ENCODE data around the gene PLIN1. TPM values are rescaled to one million over a fixed set of nuclear protein-coding genes. Genes with fewer than 3 reads are reported as not detected.
"Not testable (repeated sequence)": the region's sequence is repeated elsewhere in the genome, so short reads cannot be mapped to it uniquely, and the experiment has no call there.

The PLIN1 gene
- total and polyA plus RNA-seq, 2 experiments from 2014 or later = 0.21 to 0.90 TPM

- H3K36me3 ChIP-seq (ENCODE audit: insufficient read depth) = no peaks in the 10 kb centered on the region
- Mint-ChIP-seq H3K27me3 (ENCODE audit: insufficient read depth, low read depth, poor library complexity) (peaks cover 10% of the 10 kb centered on the region), H3K4me1 (peaks cover 3% of the 10 kb centered on the region; the same call in 2 of the 3 replicates), H3K9me3 (no peaks in the 10 kb centered on the region), H3K27ac (no peak within 1 kb of the TSS), H3K4me3 (peak within 1 kb of the TSS; percentile 90), H3K36me3 (ENCODE audit: low read depth) (no peaks in the 10 kb centered on the region)
- peak; percentile 93 for DNase-seq (ENCODE audit: low spot score)
- no peaks in the 10 kb centered on the region for H3K4me1 ChIP-seq (ENCODE audit: insufficient read depth)
- TF ChIP-seq ETS1 (IDR thresholded peaks at IDR 0.05) (no peak), ZNF462 (CRISPR knock-in tag; IDR thresholded peaks at IDR 0.05) (no peak), POLR2AphosphoS5 (IDR thresholded peaks at IDR 0.05; ENCODE audit: low read depth) (peak; percentile 52), EZH2 (IDR thresholded peaks at IDR 0.05; ENCODE audit: low read depth, unreplicated experiment) (peak; percentile 51), ZNF331 (CRISPR knock-in tag; IDR thresholded peaks at IDR 0.05; ENCODE audit: low read depth) (no peak)
- H3K4me2 ChIP-seq = peak within 1 kb of the TSS; percentile 78
- no peaks in the 10 kb centered on the region for H3K79me2 ChIP-seq (replicated peaks; ENCODE audit: insufficient read depth)
- peak within 1 kb of the TSS; percentile 94 for H3K4me3 ChIP-seq
- peak; percentile 98 for ATAC-seq
- H2AFZ ChIP-seq = peak within 1 kb of the TSS; percentile 99
- H3F3A ChIP-seq (replicated peaks; ENCODE audit: low read depth) = no peaks in the 10 kb centered on the region
- no peaks in the 10 kb centered on the region; the same call in 1 of the 2 replicates for H3K9me2 ChIP-seq (ENCODE audit: insufficient read depth)
- H3K27ac ChIP-seq (ENCODE audit: low read depth) = no peak within 1 kb of the TSS
- no peaks in the 10 kb centered on the region for H3K27me3 ChIP-seq (ENCODE audit: insufficient read depth)
- no peaks in the 10 kb centered on the region; the same call in 1 of the 2 replicates for H4K20me1 ChIP-seq (replicated peaks; ENCODE audit: insufficient read depth)
Observed at GRCh38 chr15:89690276-89691218, 11.4 kb upstream of the PLIN1 start, which contains the start of the genes PEX11A and WDR93. PEX11A (minus strand) TSS chr15:89690754; CDS start chr15:89690632, 122 bp downstream. WDR93 (plus strand) TSS chr15:89690811; CDS start chr15:89701747, 10,936 bp downstream.

- not testable (repeated sequence) for H3F3A ChIP-seq (replicated peaks; ENCODE audit: low read depth); H3K27ac Mint-ChIP-seq; H3K4me1 Mint-ChIP-seq; H3K4me1 ChIP-seq (ENCODE audit: insufficient read depth); H3K79me2 ChIP-seq (replicated peaks; ENCODE audit: insufficient read depth); H3K9me2 ChIP-seq (ENCODE audit: insufficient read depth); H4K20me1 ChIP-seq (replicated peaks; ENCODE audit: insufficient read depth); ATAC-seq; H3K36me3 Mint-ChIP-seq (ENCODE audit: low read depth); H3K36me3 ChIP-seq (ENCODE audit: insufficient read depth); H3K27ac ChIP-seq (ENCODE audit: low read depth); H3K9me3 Mint-ChIP-seq; DNase-seq (ENCODE audit: low spot score); H3K27me3 ChIP-seq (ENCODE audit: insufficient read depth)
- H2AFZ ChIP-seq = peak overlapping the region; percentile 99
- peak overlapping the region; percentile 90 for H3K4me3 Mint-ChIP-seq
- peaks cover 10% of the 10 kb centered on the region for H3K27me3 Mint-ChIP-seq (ENCODE audit: insufficient read depth, low read depth, poor library complexity)
- H3K4me2 ChIP-seq = peak overlapping the region; percentile 78
- H3K4me3 ChIP-seq = peak overlapping the region; percentile 94
Observed at GRCh38 chr15:89689930-89690275, 10.7 kb upstream of the PLIN1 start.

Data from GM23338 (cell line).